GM04504 (cell line): Measurements from ENCODE around the gene KRTAP5-2.

Experiments used
- DNase-seq: peaks from one replicate; pipeline ENCODE4 v3.0.0-alpha.2; 2012; ENCODE audit warnings: low read depth

Gene KRTAP5-2

GRCh38 chr11:1567052-1567720 lies 30.9 kb downstream of the KRTAP5-2 start:
- DNase-seq: no peak

DNA sequence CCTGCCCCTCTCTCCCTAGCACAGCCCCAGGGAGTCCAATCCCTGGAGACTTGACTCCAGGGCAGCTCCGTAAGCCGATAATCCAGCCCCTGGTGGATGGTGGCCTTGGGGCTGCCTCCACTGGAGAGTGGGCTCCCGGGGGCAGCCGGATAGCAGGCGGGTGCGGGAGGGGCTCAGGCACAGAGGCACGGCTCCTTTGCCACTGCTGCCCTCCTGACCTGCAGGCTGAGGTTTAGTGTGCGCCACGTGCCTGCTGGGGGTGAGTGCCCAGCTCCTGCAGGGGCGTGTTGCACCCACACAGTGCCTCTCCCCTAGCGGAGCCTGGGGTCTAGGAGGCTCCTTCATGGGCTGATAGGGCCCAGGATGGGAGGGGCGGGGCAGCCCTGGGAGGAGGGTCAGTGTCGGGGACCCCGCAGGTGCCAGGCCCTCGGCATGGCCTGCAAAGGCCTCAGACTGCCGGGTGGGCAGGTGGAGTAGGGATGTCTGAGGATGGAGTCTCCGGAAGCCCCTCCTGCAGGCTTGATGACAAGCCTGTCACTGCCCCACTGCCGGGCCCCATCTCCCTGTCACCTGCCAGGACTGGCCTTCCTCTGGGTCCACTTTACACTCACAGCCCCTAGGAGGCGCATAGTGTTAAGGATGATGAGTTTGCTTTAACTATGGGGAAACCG lies 31.6 kb downstream of the KRTAP5-2 start:
- no peak for DNase-seq

GRCh38 chr11:1565904-1566247 lies 32.2 kb downstream of the KRTAP5-2 start:
- no peak for DNase-seq

DNA sequence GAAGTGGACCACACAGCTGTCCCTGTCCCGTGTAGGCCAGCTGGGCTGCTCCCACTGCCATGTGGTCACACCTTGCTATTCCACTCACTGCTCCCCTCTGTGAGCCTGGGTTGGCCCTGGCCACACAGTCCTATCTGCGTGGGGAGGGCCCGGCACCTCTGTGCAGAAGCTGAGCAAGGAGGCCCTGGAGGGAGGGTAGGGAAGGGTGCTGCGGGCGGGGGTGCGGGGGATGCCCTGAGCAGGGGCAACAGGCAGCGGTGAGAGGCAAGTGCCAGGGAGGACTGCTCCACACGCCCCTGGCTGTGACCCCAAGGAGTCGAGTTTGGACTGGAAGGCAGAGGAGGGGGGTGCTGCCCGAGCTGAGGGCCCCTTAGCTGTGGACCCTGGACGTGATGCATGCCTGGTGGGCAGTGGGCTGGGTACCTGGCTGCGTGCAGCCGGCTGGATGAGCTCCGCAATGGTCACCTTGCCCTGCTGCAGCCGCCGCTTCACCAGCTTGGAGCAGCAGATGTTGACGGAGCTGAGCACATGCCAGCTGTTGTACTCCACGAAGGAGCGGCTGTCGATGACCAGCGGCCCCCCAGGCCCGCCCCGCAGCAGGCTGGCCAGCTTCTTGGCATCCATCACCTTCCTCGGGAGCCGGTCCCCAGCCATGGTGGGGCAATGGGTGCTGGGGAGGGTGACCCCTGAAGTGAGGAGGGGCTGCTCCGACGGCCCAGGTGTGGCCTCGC lies 32.8 kb downstream of the KRTAP5-2 start:
- DNase-seq: no peak

GRCh38 chr11:1564535-1565172 lies 33.4 kb downstream of the KRTAP5-2 start:
- DNase-seq: no peak

DNA sequence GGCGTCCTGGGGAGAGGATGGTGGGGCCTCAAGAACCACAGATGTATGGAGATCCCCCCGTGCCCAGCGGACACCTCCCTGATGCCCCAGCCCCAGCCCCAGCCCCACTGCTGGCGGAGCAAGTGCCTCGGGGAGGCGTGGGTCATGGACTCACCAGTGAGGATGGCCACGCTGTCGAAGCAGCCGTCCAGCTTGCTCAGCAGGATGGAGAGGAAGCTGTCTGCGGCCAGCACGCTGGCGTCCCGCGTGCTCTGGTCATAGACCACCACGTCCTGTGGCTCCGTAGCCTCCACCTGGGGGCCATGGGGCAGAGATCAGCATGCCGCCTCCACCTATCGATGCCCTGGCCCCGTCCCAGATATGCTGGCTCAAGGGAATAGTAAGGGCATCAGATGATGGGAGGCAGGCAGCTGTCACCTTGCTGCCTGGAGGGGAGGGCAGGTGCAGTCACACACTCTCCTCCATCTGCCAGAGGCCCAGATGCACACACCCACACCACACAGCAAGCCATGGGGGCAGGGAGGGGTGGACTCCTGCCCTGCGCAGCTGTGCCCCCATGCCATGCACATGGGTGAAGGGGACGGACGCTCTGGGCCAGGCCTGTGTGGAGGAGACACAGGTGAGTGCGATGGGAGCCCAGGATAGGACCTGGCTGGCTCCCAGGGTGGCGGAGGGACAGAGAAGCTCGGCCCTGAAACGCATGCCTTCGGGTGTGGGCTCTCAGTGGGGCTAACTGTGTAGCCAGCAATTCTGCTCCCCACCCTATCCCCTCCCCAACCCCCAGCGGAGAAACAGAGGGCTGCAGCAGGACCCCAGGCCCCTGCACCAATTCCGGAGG lies 34.2 kb downstream of the KRTAP5-2 start:
- DNase-seq: no peak

DNA sequence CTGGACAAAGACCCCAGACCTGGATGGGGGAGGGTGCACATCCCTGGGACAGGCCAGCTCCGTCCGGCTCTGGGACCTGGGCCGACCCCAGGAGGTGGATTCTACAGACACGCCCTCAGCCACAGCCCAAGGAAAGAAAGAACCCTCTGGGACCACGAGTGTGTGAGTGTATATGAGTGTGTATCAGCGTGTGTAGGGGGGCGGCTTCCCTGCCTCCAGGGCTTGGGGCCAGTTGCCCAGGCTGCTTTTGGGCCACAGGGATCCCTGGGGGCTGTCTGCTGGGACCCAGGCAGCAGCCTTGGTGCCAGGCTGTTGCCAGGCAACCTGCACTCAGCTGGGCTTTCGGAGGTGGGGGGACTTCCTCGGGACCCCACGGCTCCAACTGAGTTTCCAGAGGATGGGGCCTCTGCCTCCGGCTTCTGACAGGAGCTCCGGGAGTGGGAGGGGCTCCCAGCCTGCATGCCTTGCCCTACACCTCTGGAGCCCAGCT lies 34.9 kb downstream of the KRTAP5-2 start:
- DNase-seq: no peak

DNA sequence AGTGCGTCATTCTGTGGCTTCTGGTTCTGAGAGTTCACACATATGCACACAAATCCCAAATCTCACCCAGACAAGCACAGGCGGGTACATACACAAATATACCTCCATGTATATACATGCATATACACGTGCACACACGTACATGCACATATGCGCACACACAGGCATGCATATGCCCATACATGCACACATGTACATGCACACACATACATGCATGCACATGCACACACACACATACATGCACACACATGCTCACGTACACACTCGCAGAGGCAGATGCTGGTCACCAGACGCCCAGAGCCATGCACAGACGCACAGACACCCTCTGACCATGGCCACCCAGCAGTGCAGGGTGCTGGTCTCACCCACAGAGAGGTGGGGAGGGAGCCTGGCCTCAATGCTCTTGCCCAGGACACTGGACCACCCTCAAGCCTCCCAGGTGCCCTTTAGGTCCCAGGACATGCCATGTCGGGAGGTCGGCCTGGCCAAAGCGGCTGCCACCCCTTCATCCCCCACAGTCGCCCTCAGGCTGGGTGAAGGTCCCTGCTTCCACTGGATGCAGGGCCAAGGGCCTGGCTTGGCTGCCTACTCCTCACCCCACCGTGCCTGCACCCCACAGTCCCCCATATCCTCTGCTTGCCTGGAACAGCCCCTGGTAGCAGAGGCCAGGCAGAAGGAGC lies 35.5 kb downstream of the KRTAP5-2 start:
- no peak for DNase-seq

DNA sequence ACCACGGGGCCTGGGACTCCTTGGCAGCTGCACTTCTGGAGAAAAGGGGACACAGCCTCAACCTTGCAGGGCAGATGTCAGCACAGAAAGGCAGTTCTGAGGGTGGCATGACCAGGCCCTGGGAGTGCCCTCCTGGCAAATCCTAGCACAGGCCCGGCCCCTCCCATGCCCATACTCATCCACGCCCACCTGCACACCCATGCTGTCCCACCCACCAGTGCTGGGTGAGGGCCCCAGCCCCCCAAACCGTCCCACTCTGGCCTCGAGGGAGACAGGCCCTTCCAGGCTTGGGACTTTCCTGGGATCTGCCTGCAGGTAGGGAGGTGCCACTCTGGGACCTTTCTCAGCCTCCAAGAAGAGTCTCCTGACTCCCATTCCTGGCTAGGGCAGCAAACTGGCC lies 36.1 kb downstream of the KRTAP5-2 start:
- no peak for DNase-seq

DNA sequence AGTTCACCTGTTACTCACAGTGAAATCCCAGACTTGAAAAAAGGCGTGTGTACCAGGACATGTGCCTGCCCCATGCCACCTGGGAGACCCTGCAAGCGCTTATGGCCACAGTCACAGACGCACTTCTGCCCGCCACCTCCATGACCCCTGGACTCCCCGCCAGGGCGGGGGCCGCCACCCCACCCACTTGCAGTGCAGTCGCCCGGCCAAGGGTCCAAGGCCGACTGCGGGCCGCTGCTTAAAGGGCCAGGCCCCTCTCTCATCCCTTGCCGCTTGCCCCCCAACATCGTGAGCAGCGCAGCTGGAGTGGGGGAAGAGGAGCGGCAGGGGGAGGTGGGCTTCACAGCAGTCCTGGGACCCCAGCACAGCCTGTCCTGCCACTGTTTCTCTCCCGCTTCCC lies 36.8 kb downstream of the KRTAP5-2 start:
- DNase-seq: no peak

GRCh38 chr11:1560649-1561251 lies 37.3 kb downstream of the KRTAP5-2 start:
- DNase-seq: no peak

GRCh38 chr11:1560002-1560648 lies 38.0 kb downstream of the KRTAP5-2 start:
- no peak for DNase-seq

GRCh38 chr11:1559111-1559951 lies 38.8 kb downstream of the KRTAP5-2 start:
- DNase-seq: peak; percentile 67

DNA sequence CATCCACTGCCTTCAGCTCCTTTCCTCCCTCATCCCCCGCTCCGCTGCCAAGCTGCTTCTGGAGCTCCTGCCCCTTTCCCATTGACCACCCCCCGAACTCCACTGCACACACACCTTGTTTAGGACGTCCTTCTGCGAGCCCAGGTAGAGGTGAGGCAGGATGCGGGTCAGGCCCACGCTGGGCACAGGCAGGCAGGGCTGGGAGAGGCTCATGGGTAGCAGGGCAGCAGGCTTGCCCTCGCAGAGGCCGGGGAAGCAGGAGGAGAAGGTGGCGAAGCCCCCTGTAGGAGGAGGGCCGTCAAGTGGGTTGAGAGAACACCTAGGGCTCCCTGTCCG lies 39.4 kb downstream of the KRTAP5-2 start:
- DNase-seq: no peak

GRCh38 chr11:1557904-1558774 lies 40.0 kb downstream of the KRTAP5-2 start:
- peak; percentile 50 for DNase-seq

DNA sequence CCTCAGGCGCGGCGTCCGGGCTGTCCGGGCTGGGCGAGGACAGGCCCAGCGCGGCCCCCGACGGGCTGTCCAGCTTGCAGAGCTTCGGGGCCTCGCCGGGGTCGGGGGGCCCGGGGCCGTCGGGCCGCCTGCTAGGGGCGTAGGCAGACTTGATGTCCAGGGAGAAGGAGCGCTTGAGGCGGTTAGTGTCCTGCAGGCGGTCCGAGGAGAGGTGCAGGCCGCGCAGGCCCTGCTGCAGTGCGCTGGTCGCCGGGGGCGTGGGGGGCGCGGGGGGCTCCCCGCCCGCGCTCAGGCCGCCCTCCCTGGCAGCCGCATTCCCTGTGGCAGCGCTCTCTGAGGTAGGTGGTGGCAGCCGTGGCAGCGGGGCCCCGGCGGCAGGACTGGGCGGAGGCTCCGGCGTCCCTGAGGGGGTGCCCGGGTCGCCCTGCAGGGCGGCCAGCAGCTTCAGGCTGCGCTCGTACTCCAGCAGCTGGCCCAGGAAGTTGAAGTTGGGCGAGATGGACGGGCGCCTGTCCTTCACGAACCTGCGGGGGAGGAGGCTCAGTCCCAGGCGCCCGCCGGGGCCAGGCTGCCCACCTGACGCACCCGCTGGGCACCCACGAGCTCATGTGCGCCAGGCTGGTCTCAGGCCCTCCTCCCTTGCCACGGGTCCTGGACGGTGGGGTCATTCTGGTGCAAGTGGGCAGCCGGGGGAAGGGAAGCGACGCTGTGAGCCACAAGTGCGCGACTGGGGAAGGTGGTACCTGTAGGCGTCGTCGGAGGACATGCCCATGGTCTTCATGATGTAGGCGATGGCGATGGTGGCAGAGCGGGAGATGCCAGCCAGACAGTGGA lies 40.8 kb downstream of the KRTAP5-2 start:
- no peak for DNase-seq

GRCh38 chr11:1556278-1556902 lies 41.7 kb downstream of the KRTAP5-2 start:
- no peak for DNase-seq
